Measurements from ENCODE around the gene PCCA.

PCCA gene

GRCh38 chr13:100511466-100511865, 422.6 kb downstream of the PCCA start:
- Histone ChIP-seq H3K56ac (ENCODE audit: low read length) (no peak overlapping the region), H3K4me3 (ENCODE audit: low read length) (no peak overlapping the region), H2AK5ac (ENCODE audit: low read length) (no peak overlapping the region), H2BK5ac (ENCODE audit: low read length) (no peak overlapping the region), H3K27me3 (ENCODE audit: insufficient read depth, low read length, poor library complexity) (peaks cover 2% of the 10 kb centered on the region), H2BK120ac (ENCODE audit: low read depth, low read length) (no peak overlapping the region), H3K4ac (ENCODE audit: low read depth, low read length) (no peak overlapping the region), H3K36me3 (ENCODE audit: control insufficient read depth, insufficient read depth, low read length) (no peaks in the 10 kb centered on the region), H3K9ac (ENCODE audit: low read length) (no peak overlapping the region), H3K18ac (ENCODE audit: low read length) (no peak overlapping the region), H3K27ac (ENCODE audit: low read depth, low read length) (no peak overlapping the region), H3K4me1 (ENCODE audit: control insufficient read depth, low read depth, low read length) (peaks cover 4% of the 10 kb centered on the region), H3K23ac (ENCODE audit: low read length) (no peak overlapping the region), H4K8ac (ENCODE audit: low read depth, low read length) (no peak overlapping the region), H3K79me2 (ENCODE audit: control insufficient read depth, insufficient read depth, low read length) (no peaks in the 10 kb centered on the region), H4K5ac (ENCODE audit: low read length) (no peak overlapping the region), H3K79me1 (ENCODE audit: low read length) (no peaks in the 10 kb centered on the region), H2BK15ac (replicated peaks; ENCODE audit: low read depth) (no peak overlapping the region), H3K4me2 (ENCODE audit: low read length) (no peak overlapping the region)
- DNase-seq: no peak
- WGBS (ENCODE audit: extremely low coverage, insufficient coverage, low lambda C conversion rate): no CpG with 5 or more reads among the region's 7 CpGs

GRCh38 chr13:100512422-100512821, 423.5 kb downstream of the PCCA start:
- WGBS (ENCODE audit: extremely low coverage, insufficient coverage, low lambda C conversion rate): no CpG with 5 or more reads among the region's 9 CpGs

GRCh38 chr13:100513171-100513570, 424.3 kb downstream of the PCCA start:
- no peak for DNase-seq
- H3K56ac ChIP-seq (ENCODE audit: low read length): no peak overlapping the region
- H2BK120ac ChIP-seq (ENCODE audit: low read depth, low read length): no peak overlapping the region
- H3K27ac ChIP-seq (ENCODE audit: low read depth, low read length): no peak overlapping the region
- no peak overlapping the region for H3K23ac ChIP-seq (ENCODE audit: low read length)
- no peak overlapping the region for H3K4me2 ChIP-seq (ENCODE audit: low read length)
- H3K18ac ChIP-seq (ENCODE audit: low read length): no peak overlapping the region
- H2BK5ac ChIP-seq (ENCODE audit: low read length): no peak overlapping the region
- peaks cover 4% of the 10 kb centered on the region for H3K4me1 ChIP-seq (ENCODE audit: control insufficient read depth, low read depth, low read length)
- no peak overlapping the region for H4K5ac ChIP-seq (ENCODE audit: low read length)
- no peak overlapping the region for H2AK5ac ChIP-seq (ENCODE audit: low read length)
- peaks cover 2% of the 10 kb centered on the region for H3K27me3 ChIP-seq (ENCODE audit: insufficient read depth, low read length, poor library complexity)
- no peak overlapping the region for H3K9ac ChIP-seq (ENCODE audit: low read length)
- H2BK15ac ChIP-seq (replicated peaks; ENCODE audit: low read depth): no peak overlapping the region
- no CpG with 5 or more reads among the region's 3 CpGs for WGBS (ENCODE audit: extremely low coverage, insufficient coverage, low lambda C conversion rate)
- no peak overlapping the region for H4K8ac ChIP-seq (ENCODE audit: low read depth, low read length)
- H3K36me3 ChIP-seq (ENCODE audit: control insufficient read depth, insufficient read depth, low read length): no peaks in the 10 kb centered on the region
- no peaks in the 10 kb centered on the region for H3K79me1 ChIP-seq (ENCODE audit: low read length)
- H3K4me3 ChIP-seq (ENCODE audit: low read length): no peak overlapping the region
- H3K4ac ChIP-seq (ENCODE audit: low read depth, low read length): no peak overlapping the region
- H3K79me2 ChIP-seq (ENCODE audit: control insufficient read depth, insufficient read depth, low read length): no peaks in the 10 kb centered on the region

More at GRCh38 chr13:100512422-100512821, 423.5 kb downstream of the PCCA start:
- DNase-seq: no peak
- H3K23ac ChIP-seq (ENCODE audit: low read length): no peak overlapping the region
- H3K56ac ChIP-seq (ENCODE audit: low read length): no peak overlapping the region
- H3K4ac ChIP-seq (ENCODE audit: low read depth, low read length): no peak overlapping the region
- no peak overlapping the region for H3K4me3 ChIP-seq (ENCODE audit: low read length)
- no peak overlapping the region for H2BK15ac ChIP-seq (replicated peaks; ENCODE audit: low read depth)
- no peak overlapping the region for H3K4me2 ChIP-seq (ENCODE audit: low read length)
- no peaks in the 10 kb centered on the region for H3K36me3 ChIP-seq (ENCODE audit: control insufficient read depth, insufficient read depth, low read length)
- H3K18ac ChIP-seq (ENCODE audit: low read length): no peak overlapping the region
- H2AK5ac ChIP-seq (ENCODE audit: low read length): no peak overlapping the region
- H3K79me2 ChIP-seq (ENCODE audit: control insufficient read depth, insufficient read depth, low read length): no peaks in the 10 kb centered on the region
- H4K5ac ChIP-seq (ENCODE audit: low read length): no peak overlapping the region
- H3K27me3 ChIP-seq (ENCODE audit: insufficient read depth, low read length, poor library complexity): peaks cover 2% of the 10 kb centered on the region
- H3K79me1 ChIP-seq (ENCODE audit: low read length): no peaks in the 10 kb centered on the region
- H2BK120ac ChIP-seq (ENCODE audit: low read depth, low read length): no peak overlapping the region
- no peak overlapping the region for H4K8ac ChIP-seq (ENCODE audit: low read depth, low read length)
- no peak overlapping the region for H3K9ac ChIP-seq (ENCODE audit: low read length)
- H3K27ac ChIP-seq (ENCODE audit: low read depth, low read length): no peak overlapping the region
- H3K4me1 ChIP-seq (ENCODE audit: control insufficient read depth, low read depth, low read length): peaks cover 4% of the 10 kb centered on the region
- H2BK5ac ChIP-seq (ENCODE audit: low read length): no peak overlapping the region

- H4K5ac ChIP-seq (ENCODE audit: low read length): no peak overlapping the region
- no peak overlapping the region for H3K4ac ChIP-seq (ENCODE audit: low read depth, low read length)
- H2BK15ac ChIP-seq (replicated peaks; ENCODE audit: low read depth): no peak overlapping the region
- H3K23ac ChIP-seq (ENCODE audit: low read length): no peak overlapping the region
- H3K27me3 ChIP-seq (ENCODE audit: insufficient read depth, low read length, poor library complexity): peaks cover 2% of the 10 kb centered on the region
- H3K4me3 ChIP-seq (ENCODE audit: low read length): no peak overlapping the region
- WGBS (ENCODE audit: extremely low coverage, insufficient coverage, low lambda C conversion rate): no CpG with 5 or more reads among the region's 8 CpGs
- no peaks in the 10 kb centered on the region for H3K79me2 ChIP-seq (ENCODE audit: control insufficient read depth, insufficient read depth, low read length)
- no peak overlapping the region for H3K4me2 ChIP-seq (ENCODE audit: low read length)
- H3K18ac ChIP-seq (ENCODE audit: low read length): no peak overlapping the region
- H3K4me1 ChIP-seq (ENCODE audit: control insufficient read depth, low read depth, low read length): peaks cover 4% of the 10 kb centered on the region
- no peak for DNase-seq
- no peak overlapping the region for H3K27ac ChIP-seq (ENCODE audit: low read depth, low read length)
- no peaks in the 10 kb centered on the region for H3K79me1 ChIP-seq (ENCODE audit: low read length)
- H3K56ac ChIP-seq (ENCODE audit: low read length): no peak overlapping the region
- H2BK5ac ChIP-seq (ENCODE audit: low read length): no peak overlapping the region
- no peak overlapping the region for H2AK5ac ChIP-seq (ENCODE audit: low read length)
- no peak overlapping the region for H3K9ac ChIP-seq (ENCODE audit: low read length)
- H3K36me3 ChIP-seq (ENCODE audit: control insufficient read depth, insufficient read depth, low read length): no peaks in the 10 kb centered on the region
- H2BK120ac ChIP-seq (ENCODE audit: low read depth, low read length): no peak overlapping the region
- no peak overlapping the region for H4K8ac ChIP-seq (ENCODE audit: low read depth, low read length)
Measured at GRCh38 chr13:100513987-100514670, 425.2 kb downstream of the PCCA start.

- H3K79me1 ChIP-seq (ENCODE audit: low read length): no peaks in the 10 kb centered on the region
- H4K8ac ChIP-seq (ENCODE audit: low read depth, low read length): no peak overlapping the region
- no peak overlapping the region for H3K4me2 ChIP-seq (ENCODE audit: low read length)
- no peak overlapping the region for H3K9ac ChIP-seq (ENCODE audit: low read length)
- H2BK120ac ChIP-seq (ENCODE audit: low read depth, low read length): no peak overlapping the region
- no CpG with 5 or more reads among the region's 5 CpGs for WGBS (ENCODE audit: extremely low coverage, insufficient coverage, low lambda C conversion rate)
- H3K4me1 ChIP-seq (ENCODE audit: control insufficient read depth, low read depth, low read length): peaks cover 4% of the 10 kb centered on the region
- peak; percentile 76 for DNase-seq
- no peak overlapping the region for H3K4ac ChIP-seq (ENCODE audit: low read depth, low read length)
- no peaks in the 10 kb centered on the region for H3K36me3 ChIP-seq (ENCODE audit: control insufficient read depth, insufficient read depth, low read length)
- no peak overlapping the region for H4K5ac ChIP-seq (ENCODE audit: low read length)
- no peak overlapping the region for H2BK15ac ChIP-seq (replicated peaks; ENCODE audit: low read depth)
- H2BK5ac ChIP-seq (ENCODE audit: low read length): no peak overlapping the region
- H2AK5ac ChIP-seq (ENCODE audit: low read length): no peak overlapping the region
- H3K27ac ChIP-seq (ENCODE audit: low read depth, low read length): no peak overlapping the region
- no peaks in the 10 kb centered on the region for H3K79me2 ChIP-seq (ENCODE audit: control insufficient read depth, insufficient read depth, low read length)
- peaks cover 2% of the 10 kb centered on the region for H3K27me3 ChIP-seq (ENCODE audit: insufficient read depth, low read length, poor library complexity)
- no peak overlapping the region for H3K4me3 ChIP-seq (ENCODE audit: low read length)
- H3K56ac ChIP-seq (ENCODE audit: low read length): no peak overlapping the region
- no peak overlapping the region for H3K18ac ChIP-seq (ENCODE audit: low read length)
- no peak overlapping the region for H3K23ac ChIP-seq (ENCODE audit: low read length)
Measured at GRCh38 chr13:100514788-100515409, 426.0 kb downstream of the PCCA start.

Data from mesendoderm (in vitro differentiated cells).